Measurements from ENCODE around the gene HBG1. TPM values are rescaled to one million over a fixed set of nuclear protein-coding genes. Genes with fewer than 3 reads are reported as not detected.

The HBG1 gene
- total RNA-seq, 1 experiment from 2014 or later: not detected

- TF ChIP-seq EZH2 (IDR thresholded peaks at IDR 0.05; ENCODE audit: low read length, unreplicated experiment) (no peak), CTCF (conservative IDR thresholded peaks at IDR 0.05; ENCODE audit: low read depth, low read length) (no peak), EZH2phosphoT487 (IDR thresholded peaks at IDR 0.05; ENCODE audit: borderline replicate concordance, low read length) (no peak)
- CTCF ChIA-PET: no interaction called here
These were observed 2.7 kb downstream of the HBG1 start for GRCh38 chr11:5246772-5247471.

DNA sequence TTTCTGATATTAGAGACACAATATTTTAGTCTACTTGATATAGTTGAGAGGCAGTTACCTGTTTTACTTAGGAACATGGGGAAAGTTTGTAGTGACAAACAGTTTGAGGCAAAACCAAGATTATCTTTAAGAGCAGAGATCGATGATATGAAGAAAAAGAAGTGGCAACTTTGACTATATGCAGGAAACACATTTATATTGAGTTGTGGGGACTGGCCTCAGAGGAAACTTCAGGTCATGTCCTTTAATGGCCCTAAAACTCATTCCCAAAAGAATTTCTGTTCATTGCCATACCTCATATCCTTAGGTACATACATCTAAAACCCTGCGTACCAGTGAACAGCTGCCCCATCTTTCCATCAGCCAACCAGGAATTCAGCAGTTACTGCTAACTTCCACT, 4.5 kb downstream of the HBG1 start:
- Histone ChIP-seq H3K9me3 (ENCODE audit: low read length) (no peaks in the 10 kb centered on the region), H3K4me1 (ENCODE audit: insufficient read depth, low read length) (no peaks in the 10 kb centered on the region), H3K9me2 (replicated peaks; ENCODE audit: low read length) (no peaks in the 10 kb centered on the region), H2AFZ (ENCODE audit: low read length) (no peak overlapping the region), H3F3A (ENCODE audit: low read length, unreplicated experiment) (no peaks in the 10 kb centered on the region), H3K36me3 (ENCODE audit: low read depth, low read length) (no peaks in the 10 kb centered on the region), H3K27ac (ENCODE audit: low read length) (no peak overlapping the region), H4K20me1 (ENCODE audit: low read length) (no peaks in the 10 kb centered on the region), H3K9ac (ENCODE audit: low read length) (no peak overlapping the region), H3K27me3 (ENCODE audit: low read length) (peaks cover 21% of the 10 kb centered on the region), H3K4me2 (ENCODE audit: low read length) (no peak overlapping the region), H3K4me3 (ENCODE audit: low read length) (no peak overlapping the region), H3K79me2 (ENCODE audit: low read length) (no peaks in the 10 kb centered on the region)
- BruUV-seq (replicated peaks): no TSS peak
- POLR2A ChIA-PET (ENCODE audit: unreplicated experiment): no interaction called here
- ATAC-seq (no peak), DNase-seq (no peak)
- CTCF ChIA-PET: no interaction called here
- TF ChIP-seq EZH2phosphoT487 (IDR thresholded peaks at IDR 0.05; ENCODE audit: borderline replicate concordance, low read length) (no peak), EZH2 (IDR thresholded peaks at IDR 0.05; ENCODE audit: low read length, unreplicated experiment) (no peak), CTCF (conservative IDR thresholded peaks at IDR 0.05; ENCODE audit: low read depth, low read length) (no peak)
- intact Hi-C loops (cut with micrococcal nuclease): no loop called here

More at GRCh38 chr11:5246772-5247471, 2.7 kb downstream of the HBG1 start:
- ATAC-seq (no peak), DNase-seq (no peak)
- H3K4me1 ChIP-seq (ENCODE audit: insufficient read depth, low read length): no peaks in the 10 kb centered on the region
- H3K9ac ChIP-seq (ENCODE audit: low read length): no peak overlapping the region
- no peaks in the 10 kb centered on the region for H3K79me2 ChIP-seq (ENCODE audit: low read length)
- POLR2A ChIA-PET (ENCODE audit: unreplicated experiment): no interaction called here
- no peaks in the 10 kb centered on the region for H3F3A ChIP-seq (ENCODE audit: low read length, unreplicated experiment)
- H3K27me3 ChIP-seq (ENCODE audit: low read length): peaks cover 21% of the 10 kb centered on the region
- no peak overlapping the region for H3K27ac ChIP-seq (ENCODE audit: low read length)
- no TSS peak for BruUV-seq (replicated peaks)
- H2AFZ ChIP-seq (ENCODE audit: low read length): no peak overlapping the region
- H4K20me1 ChIP-seq (ENCODE audit: low read length): no peaks in the 10 kb centered on the region
- no peak overlapping the region for H3K4me3 ChIP-seq (ENCODE audit: low read length)
- no peaks in the 10 kb centered on the region for H3K36me3 ChIP-seq (ENCODE audit: low read depth, low read length)
- H3K4me2 ChIP-seq (ENCODE audit: low read length): no peak overlapping the region
- intact Hi-C loops (cut with micrococcal nuclease): no loop called here
- H3K9me3 ChIP-seq (ENCODE audit: low read length): no peaks in the 10 kb centered on the region
- H3K9me2 ChIP-seq (replicated peaks; ENCODE audit: low read length): no peaks in the 10 kb centered on the region

DNA sequence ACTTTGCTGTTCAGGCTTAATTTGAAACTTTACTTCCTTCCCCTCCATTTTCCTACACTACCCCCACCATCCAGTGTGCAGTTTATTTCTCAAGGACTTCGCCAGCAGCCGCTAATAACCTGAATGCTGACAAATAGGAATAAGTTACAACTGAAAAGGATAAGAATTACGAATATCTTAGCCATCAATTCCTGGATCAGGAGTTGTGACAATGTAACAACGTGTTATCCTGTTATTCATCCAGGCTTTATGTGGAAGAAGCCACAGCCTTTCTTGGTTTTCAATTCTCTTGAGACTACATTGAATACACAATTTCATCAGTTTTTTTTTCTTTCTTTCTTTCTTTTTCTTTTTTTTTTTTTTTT, 5.9 kb downstream of the HBG1 start:
- ATAC-seq: no peak
- no peaks in the 10 kb centered on the region for H3K36me3 ChIP-seq (ENCODE audit: low read depth, low read length)
- H3F3A ChIP-seq (ENCODE audit: low read length, unreplicated experiment): no peaks in the 10 kb centered on the region
- H3K9ac ChIP-seq (ENCODE audit: low read length): no peak overlapping the region
- DNase-seq: no peak
- H3K27me3 ChIP-seq (ENCODE audit: low read length): peaks cover 21% of the 10 kb centered on the region
- TF ChIP-seq EZH2 (IDR thresholded peaks at IDR 0.05; ENCODE audit: low read length, unreplicated experiment) (no peak), CTCF (conservative IDR thresholded peaks at IDR 0.05; ENCODE audit: low read depth, low read length) (no peak)
- BruUV-seq (replicated peaks): no TSS peak
- H3K4me2 ChIP-seq (ENCODE audit: low read length): no peak overlapping the region
- no peak overlapping the region for H3K4me3 ChIP-seq (ENCODE audit: low read length)
- H3K27ac ChIP-seq (ENCODE audit: low read length): no peak overlapping the region
- H2AFZ ChIP-seq (ENCODE audit: low read length): no peak overlapping the region
- H3K4me1 ChIP-seq (ENCODE audit: insufficient read depth, low read length): no peaks in the 10 kb centered on the region
- no peaks in the 10 kb centered on the region for H4K20me1 ChIP-seq (ENCODE audit: low read length)
- no peaks in the 10 kb centered on the region for H3K9me3 ChIP-seq (ENCODE audit: low read length)
- H3K9me2 ChIP-seq (replicated peaks; ENCODE audit: low read length): no peaks in the 10 kb centered on the region
- CTCF ChIA-PET: no interaction called here
- intact Hi-C loops (cut with micrococcal nuclease): no loop called here
- no peaks in the 10 kb centered on the region for H3K79me2 ChIP-seq (ENCODE audit: low read length)
- POLR2A ChIA-PET (ENCODE audit: unreplicated experiment): no interaction called here
